GM18868 (cell line): ENCODE measurements around the gene SLC9A8.

Source experiments
- ATAC-seq: cut with Tn5 transposase; IDR thresholded peaks from one replicate; pipeline ENCODE4 v1.9.1; 2021; ENCODE audit warnings: mild to moderate bottlenecking, moderate library complexity; ENCODE audit not compliant: unreplicated experiment

SLC9A8 gene

DNA sequence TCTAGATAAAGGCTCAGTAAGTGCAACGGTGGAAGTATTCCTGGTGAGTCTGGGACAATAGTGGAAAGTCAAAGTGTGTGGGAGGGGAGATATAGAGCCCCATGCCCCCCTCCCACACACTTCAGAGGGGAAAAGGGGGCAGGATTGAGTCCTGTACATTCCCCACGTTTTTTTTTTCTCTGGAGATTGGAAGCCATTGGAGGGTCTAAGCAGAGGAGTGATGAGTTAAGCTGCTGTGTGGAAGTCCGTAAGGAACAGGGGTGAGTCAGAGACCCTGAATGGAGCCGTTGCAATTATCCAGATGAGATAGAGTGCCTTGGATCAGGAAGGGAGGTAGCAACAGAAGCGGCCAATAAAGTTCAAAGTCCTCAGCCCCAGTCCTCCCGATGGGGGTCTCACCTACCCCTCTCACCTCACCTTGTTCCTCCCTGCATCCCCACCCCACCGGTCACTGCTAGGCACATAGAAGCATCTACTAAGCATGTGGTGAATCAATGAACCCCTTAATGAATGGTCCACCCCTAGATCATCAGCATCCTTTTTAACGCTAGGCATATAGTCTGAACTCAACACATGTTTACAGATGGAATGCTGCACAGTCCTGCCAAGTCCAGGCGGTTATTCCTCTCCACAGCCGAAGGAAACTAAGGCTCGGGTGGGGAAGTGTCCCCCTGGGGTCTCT, 662 bp upstream of the SLC9A8 start:
- no peak for ATAC-seq

DNA sequence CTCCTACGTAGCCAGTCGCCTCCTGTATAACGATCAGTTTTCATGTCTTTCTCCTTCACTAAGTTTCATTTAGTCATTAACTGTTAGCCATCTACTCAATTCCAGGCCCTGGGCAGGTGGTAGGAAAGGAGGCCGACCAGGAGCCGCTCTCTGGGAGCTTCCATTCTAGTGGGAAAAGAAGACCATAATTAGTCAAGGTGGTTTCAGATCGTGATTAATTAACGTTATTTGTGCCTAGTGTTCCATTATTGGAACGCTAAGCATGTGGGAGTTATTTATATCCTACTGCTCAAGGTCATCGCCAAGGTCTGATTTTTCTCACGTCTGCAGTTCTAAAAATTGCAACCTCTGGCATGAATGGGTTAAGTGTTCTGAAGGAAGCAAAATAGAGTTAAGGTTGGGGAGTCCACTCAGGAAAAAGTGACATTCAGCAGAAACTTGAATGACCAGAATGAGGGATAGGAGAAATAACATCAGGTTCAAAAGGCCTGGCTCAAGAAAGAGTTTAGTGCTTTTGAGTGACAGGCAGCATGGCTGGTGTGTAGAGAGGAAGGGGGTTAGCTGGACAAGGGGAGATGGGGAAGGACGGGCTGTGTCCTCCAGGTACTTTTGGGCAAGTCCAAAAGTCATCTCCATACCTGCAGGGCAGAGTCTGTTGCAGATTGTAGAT, 812 bp downstream of the SLC9A8 start:
- no peak for ATAC-seq

GRCh38 chr20:49814057-49814694, 1.5 kb downstream of the SLC9A8 start:
- ATAC-seq, result no peak

DNA sequence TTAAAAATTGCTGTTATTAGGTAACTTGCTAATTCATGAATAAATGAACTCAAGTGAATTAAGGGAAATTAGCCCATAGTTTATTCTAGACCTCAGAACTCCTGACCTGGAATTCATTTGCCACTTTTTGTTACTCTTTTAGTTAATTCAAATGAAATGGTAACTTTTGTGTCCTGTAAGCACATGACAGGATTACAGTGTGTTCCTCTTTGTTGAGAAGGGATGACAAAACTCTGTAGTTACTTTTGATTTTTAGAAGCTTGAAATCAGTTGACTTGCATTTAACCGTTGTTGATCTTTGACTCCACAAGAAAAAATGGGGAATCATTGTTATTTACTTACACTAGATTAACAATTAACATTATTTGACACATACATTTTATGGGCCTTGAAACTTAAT, 6.2 kb downstream of the SLC9A8 start:
- ATAC-seq, result no peak

DNA sequence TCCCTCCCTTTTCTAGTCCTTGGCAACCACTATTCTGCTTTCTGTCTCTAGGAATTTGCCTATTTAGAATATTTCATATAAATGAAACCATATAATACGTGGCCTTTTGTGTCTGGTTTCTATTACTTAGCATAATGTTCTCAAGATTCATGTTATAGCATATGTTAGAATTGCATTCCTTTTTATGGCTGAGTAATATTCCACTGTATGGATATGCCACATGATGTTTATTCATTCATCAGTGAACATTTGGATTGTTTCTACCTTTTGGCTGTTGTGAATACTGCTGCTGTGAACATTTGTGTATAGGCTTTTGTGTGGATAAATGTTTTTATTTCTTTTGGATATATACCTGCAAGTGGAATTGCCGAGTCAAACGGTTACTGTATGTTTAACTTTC, 7.1 kb downstream of the SLC9A8 start:
- ATAC-seq, result no peak

DNA sequence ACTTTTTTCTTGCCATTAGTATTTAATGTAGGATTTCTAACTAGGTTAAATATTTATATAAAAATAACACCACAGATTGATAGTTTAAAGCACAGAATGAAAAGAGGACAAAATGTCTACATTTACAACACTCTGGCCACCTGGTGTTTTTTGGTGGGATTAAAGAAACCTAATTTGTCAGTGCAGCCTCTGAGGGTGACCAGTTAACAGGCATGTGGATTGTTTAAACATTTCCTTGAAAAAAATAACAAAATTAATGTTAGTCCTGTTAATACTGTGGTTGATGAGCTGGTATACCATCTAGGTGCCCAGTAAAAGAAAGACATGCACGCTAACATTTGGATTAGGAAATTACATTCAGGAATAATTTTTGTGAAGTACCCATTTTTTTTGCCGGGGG, 8.8 kb downstream of the SLC9A8 start:
- ATAC-seq, result no peak

- no peak for ATAC-seq
Observed at GRCh38 chr20:49821870-49822331, 9.3 kb downstream of the SLC9A8 start.

DNA sequence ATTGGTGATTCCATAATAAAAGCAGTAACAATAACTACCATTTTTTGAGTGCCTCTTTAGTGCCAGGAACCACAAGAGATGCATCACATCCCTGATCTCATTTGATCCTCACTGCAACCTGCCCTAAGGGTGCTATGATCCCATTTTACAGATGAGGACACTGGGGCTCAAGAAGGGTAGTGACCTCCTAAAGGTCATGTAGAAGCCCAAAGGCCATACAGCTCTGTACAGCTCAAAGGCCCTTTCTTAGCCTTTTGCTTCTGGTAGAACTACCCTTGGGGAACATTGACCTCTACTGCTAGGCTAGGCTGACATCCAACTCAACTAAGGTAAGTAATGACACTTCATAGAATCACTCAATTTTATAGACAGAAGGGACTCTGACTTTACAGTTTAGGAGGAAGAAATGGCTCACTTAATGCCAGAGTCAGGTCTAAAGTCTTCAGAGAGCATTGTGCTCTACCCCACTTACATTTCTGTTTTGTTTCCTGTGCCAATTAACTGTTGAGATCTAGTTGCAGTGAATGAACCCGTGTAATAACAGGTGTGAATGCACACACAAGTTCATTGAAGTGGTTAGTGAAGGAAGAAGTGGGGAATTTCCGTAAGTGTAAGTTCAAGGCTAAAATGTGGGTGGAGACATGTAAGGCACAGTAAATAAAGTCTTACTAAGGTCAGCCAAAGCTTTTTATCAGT, 10.7 kb downstream of the SLC9A8 start:
- no peak for ATAC-seq

DNA sequence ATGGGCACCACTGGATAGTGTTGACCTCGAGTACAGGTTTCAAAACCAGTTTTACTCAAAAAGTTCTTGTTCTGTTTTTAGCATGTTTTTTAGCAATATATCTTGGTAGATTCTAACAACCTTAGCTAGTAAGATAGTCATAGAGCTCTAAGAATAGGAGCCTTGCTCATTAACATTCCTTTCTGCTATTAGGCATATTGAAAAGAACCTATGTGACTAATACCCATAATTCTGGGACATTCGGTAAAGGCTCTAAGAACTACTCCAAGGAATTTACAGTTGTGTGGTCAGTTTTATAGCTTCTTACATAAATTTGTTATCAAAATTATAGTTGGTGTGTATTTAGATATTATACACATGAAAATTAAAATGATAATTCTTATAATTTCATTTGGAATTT, 11.6 kb downstream of the SLC9A8 start:
- no peak for ATAC-seq

DNA sequence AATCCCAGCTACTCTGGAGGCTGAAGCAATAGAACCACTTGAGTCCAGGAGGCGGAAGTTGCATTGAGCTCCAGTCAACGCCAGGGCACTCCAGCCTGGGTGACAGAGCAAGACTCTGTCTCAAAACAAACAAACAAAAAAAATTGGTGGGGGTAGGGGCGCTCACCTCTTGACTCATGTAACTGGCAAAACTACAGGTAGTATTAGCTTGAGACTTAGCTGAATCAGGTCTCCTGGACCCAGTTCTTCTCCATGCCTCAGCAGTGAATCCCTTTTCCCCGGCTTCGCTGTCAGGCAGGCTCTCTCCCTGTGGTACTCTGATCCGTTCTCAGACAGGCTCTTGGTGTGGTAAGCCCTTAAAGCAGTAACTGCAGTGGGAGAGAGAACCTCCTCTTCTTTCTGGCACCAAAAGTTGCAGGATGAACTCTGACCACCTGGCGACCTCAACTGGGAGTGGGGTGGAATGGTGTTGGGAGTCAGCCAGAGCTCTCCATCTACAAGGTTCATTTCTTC, 12.9 kb downstream of the SLC9A8 start:
- ATAC-seq, result no peak

DNA sequence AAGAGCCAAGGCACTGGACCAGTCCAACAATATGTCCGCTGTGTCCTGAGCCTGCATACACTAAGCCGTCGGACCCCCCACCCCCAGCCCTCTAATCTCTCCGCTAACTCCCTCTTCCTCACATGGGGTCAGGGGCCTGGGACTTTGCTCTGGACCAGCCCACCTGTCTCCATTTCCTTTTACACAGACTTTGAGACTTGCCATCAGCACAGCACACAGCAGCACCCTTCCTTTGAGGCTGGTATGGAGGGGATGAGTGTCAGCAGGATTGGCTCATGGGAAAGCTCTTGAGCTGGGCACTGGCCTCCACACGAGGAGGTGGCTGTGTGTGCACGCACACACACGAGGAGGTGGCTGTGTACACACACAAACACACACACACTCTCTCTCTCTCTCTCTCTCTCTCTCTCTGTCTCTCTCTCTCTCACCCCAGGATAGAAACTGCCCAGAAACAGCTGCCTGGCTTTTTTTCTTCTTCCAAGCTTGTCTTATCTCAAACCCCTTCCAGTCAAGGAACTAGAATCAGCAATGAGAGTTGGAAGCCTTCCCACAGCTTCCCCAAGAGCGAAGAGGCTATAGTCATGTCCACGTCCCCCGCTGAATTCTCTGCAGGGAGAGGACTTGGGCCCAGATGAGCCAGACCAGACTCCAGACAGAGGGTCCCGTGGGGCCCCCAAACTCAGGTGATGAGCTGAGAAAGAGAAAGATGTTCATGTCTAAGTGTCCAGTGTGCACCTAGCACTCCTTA, 18.6 kb downstream of the SLC9A8 start:
- no peak for ATAC-seq

- no peak for ATAC-seq
Observed at GRCh38 chr20:49831770-49832631, 19.4 kb downstream of the SLC9A8 start.

- ATAC-seq, result no peak
Observed at GRCh38 chr20:49832632-49833327, 20.2 kb downstream of the SLC9A8 start.

DNA sequence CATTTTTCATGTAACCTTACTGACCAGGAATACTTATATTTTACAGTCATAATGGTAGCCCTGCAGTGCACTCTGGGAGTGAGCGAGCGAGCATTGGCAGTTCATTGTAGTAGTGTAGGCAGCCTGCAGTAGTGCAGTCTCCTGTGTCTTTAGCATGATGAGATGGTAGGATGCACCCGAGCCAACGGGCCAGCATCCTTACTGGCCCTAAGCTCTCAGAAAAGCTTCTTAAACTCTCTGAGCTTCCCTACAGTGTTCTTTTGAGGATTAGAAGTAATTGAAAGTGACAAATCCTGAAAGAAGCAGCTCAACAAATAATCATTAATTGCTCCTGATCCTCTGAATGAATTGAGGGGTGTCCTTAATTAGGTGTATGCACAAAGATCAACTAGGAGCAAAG, 20.9 kb downstream of the SLC9A8 start:
- no peak for ATAC-seq

DNA sequence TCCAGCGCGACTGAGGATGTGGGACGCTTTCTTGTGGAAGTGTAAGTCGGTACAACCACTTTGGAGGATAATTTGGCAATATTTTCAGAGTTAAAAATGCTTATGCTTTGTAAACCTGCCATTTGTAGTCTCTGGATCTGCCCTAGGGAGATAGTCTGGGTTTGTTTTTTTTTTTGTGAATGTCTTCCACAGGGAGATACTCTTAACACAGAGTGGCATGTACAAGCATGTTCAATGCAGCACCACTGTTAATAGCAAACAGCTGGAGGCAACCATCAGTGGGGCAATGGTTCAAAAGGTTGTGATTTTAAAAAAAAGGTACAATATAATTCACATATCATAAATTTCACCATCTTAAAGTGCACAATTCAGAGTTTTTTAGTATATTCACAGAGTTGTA, 22.4 kb downstream of the SLC9A8 start:
- ATAC-seq, result no peak

- no peak for ATAC-seq
Observed at GRCh38 chr20:49838546-49838945, 25.9 kb downstream of the SLC9A8 start.

DNA sequence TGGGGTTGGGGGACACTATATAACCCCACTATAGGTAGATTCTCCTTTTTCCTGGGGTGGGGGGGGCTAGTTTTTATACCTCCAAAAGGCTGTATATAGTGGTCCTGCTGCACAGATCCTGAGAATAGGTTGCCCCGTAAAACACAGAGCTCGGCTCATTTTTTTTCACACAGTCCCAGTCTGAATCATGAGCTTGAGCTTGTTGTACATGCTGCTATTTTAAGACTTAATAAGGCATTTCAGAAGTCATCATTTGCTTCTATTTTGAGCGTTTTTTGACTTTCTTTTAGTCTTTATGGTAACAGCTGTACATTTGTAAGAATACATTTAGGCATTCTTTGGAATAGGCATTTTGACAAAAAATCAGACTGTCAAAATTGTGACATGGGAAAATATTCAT, 30.5 kb downstream of the SLC9A8 start:
- no peak for ATAC-seq

- ATAC-seq, result no peak
Observed at GRCh38 chr20:49843770-49844380, 31.2 kb downstream of the SLC9A8 start.

DNA sequence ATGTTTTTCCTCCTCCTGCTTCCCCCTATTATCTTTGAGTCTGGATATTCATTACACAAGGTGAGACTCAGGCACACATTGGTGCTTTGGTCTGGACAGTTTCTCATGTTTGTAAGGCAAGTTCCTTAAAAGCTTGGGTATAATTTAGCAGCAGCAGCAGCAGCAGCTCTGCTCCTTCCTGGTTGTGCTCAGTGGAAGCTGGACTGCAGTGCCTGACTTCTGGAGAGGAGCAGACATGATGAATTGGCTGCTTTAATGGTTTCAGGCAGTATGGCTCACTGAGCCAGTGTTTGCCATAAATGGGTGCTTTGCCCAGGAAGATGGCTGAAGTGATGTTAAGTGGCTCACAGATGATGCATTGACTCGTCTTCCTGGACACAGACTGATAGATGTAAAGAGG, 32.4 kb downstream of the SLC9A8 start:
- no peak for ATAC-seq
